HL-60 (cell line): ENCODE results near the gene ZNF19.

Source experiments
- DNase-seq, 2 experiments: peaks; one replicate each; pipeline ENCODE4 v3.0.0-alpha.2; 2010 to 2020; ENCODE audit warnings: low read depth in 1 of 2, low spot score in 1 of 2
- H3K27ac ChIP-seq: fragments of 250-450 bp; sonication (Bioruptor Pico); replicated peaks from 2 replicates; pipeline ENCODE4 v1.5.1; 2020; ENCODE audit warnings: mild to moderate bottlenecking, moderate library complexity
- H3K27me3 ChIP-seq: fragments of 250-450 bp; sonication (Bioruptor Pico); 2 replicates; pipeline ENCODE4 v1.5.1; 2021; ENCODE audit warnings: mild to moderate bottlenecking, moderate library complexity; ENCODE audit not compliant: insufficient read depth, poor library complexity, severe bottlenecking
- H3K4me3 ChIP-seq: replicated peaks from 2 replicates; pipeline ENCODE4 v1.5.1; 2011; ENCODE audit warnings: mild to moderate bottlenecking, control low read depth, low read length; ENCODE audit not compliant: insufficient read depth
- CTCF ChIP-seq: IDR thresholded peaks from one replicate; pipeline ENCODE4 v1.5.1; 2011; ENCODE audit warnings: low read length, control low read depth, inconsistent platforms; ENCODE audit not compliant: insufficient read depth
- GABPA ChIP-seq: IDR thresholded peaks from 2 replicates; pipeline ENCODE4 v1.6.1; 2012; ENCODE audit warnings: low read depth
- POLR2AphosphoS5 ChIP-seq: IDR thresholded peaks from 2 replicates; pipeline ENCODE4 v1.6.1; 2012; ENCODE audit warnings: low read depth
- REST ChIP-seq: IDR thresholded peaks from 2 replicates; pipeline ENCODE4 v1.6.1; 2012; ENCODE audit warnings: low read depth; ENCODE audit not compliant: insufficient replicate concordance
- SPI1 ChIP-seq: IDR thresholded peaks from 2 replicates; pipeline ENCODE4 v1.6.1; 2012; ENCODE audit warnings: low read depth, mild to moderate bottlenecking, borderline replicate concordance

The ZNF19 gene

GRCh38 chr16:71459510-71459909 lies 29.6 kb downstream of the ZNF19 start:
- no peaks in the 10 kb centered on the region for H3K27me3 ChIP-seq
- TF ChIP-seq CTCF (no peak), POLR2AphosphoS5 (no peak), REST (no peak), SPI1 (no peak), GABPA (no peak)
- H3K4me3 ChIP-seq = no peak overlapping the region
- H3K27ac ChIP-seq = no peak overlapping the region
- DNase-seq = no peak

GRCh38 chr16:71456801-71457200 lies 32.3 kb downstream of the ZNF19 start:
- no peak for DNase-seq
- TF ChIP-seq CTCF (no peak), POLR2AphosphoS5 (no peak), REST (no peak), SPI1 (no peak), GABPA (no peak)
- no peak overlapping the region for H3K27ac ChIP-seq
- no peak overlapping the region for H3K4me3 ChIP-seq
- no peaks in the 10 kb centered on the region for H3K27me3 ChIP-seq

GRCh38 chr16:71453036-71453435 lies 36.1 kb downstream of the ZNF19 start:
- no peak for DNase-seq
- Histone ChIP-seq H3K27me3 (no peaks in the 10 kb centered on the region), H3K4me3 (no peak overlapping the region), H3K27ac (no peak overlapping the region)
- TF ChIP-seq REST = no peak
- no peak for TF ChIP-seq SPI1
- TF ChIP-seq GABPA = no peak
- TF ChIP-seq POLR2AphosphoS5 = no peak
- no peak for TF ChIP-seq CTCF
